GM18951 (cell line): ENCODE data around the gene CMTM8.
"Not testable (repeated sequence)": the region's sequence is repeated elsewhere in the genome, so short reads cannot be mapped to it uniquely, and the experiment has no call there.

Experiments
- POLR2A ChIP-seq: IDR thresholded peaks from 4 replicates; pipeline ENCODE4 v1.6.1; 2011; ENCODE audit warnings: mild to moderate bottlenecking; ENCODE audit not compliant: insufficient read length, insufficient read depth; ENCODE audit errors: extremely low read depth
- in situ Hi-C: fragments of 300-500 bp; cut with MboI; formaldehyde crosslinking; loops from one replicate; pipeline ENCODE4 v1.12.0; 2022; ENCODE audit warnings: low sequenced_read_pairs, mixed read lengths, inconsistent platforms; ENCODE audit not compliant: unreplicated experiment

CMTM8 gene

GRCh38 chr3:32216172-32216783 is 22.2 kb upstream of the CMTM8 start:
- in situ Hi-C loops = no loop called here
- no peak for TF ChIP-seq POLR2A

- TF ChIP-seq POLR2A = no peak
- in situ Hi-C loops = no loop called here
Observed at GRCh38 chr3:32217339-32217738, 21.1 kb upstream of the CMTM8 start.

GRCh38 chr3:32219537-32219936 is 18.9 kb upstream of the CMTM8 start:
- no peak for TF ChIP-seq POLR2A
- in situ Hi-C loops = no loop called here

DNA sequence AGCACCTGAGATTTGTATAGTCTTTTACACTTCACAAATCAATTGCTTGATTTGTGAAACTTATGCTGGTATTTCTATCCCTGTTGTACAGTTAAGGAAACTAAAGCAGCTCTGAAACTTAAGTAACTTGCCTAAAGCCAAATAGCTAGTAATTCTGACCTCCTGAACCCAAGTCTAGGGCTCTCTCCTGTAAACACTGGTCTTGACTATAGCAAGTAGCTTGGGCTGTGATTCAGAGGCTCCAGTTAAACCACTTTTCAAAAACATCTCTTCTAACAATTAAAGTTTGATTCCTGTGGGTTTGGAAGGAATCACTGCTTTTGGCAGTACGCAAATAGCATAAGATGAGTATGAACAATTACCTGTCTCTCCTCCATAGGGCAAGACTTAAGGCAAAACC is 18.5 kb upstream of the CMTM8 start:
- in situ Hi-C loops = no loop called here
- TF ChIP-seq POLR2A = no peak

GRCh38 chr3:32222950-32223349 is 15.5 kb upstream of the CMTM8 start:
- no peak for TF ChIP-seq POLR2A
- in situ Hi-C loops = no loop called here

DNA sequence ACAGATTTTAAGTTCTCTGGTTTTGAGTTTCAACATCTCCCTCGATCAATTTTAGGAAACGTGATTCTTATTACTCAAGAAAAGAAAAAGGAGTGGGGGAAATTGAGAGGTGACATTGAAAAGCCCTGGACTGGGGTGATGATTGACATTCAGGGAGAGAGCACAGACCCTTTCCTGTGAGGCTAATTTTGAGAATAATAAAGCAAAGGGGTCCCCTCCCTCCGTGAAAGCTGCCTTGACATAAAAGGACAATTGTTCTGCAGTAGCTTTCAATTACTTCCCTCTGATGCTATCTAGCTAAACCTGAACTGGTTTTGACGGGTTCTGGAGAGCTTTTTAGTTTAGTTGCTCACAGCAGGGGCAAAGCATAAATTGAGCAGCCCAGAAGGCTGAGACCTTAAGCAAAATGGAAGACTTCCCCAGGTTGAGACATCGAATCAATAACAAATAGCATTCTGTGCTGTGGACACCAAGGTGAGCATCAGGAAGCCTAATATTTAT is 14.4 kb upstream of the CMTM8 start:
- TF ChIP-seq POLR2A = no peak
- in situ Hi-C loops = no loop called here

- TF ChIP-seq POLR2A = no peak
- in situ Hi-C loops = no loop called here
Observed at GRCh38 chr3:32226875-32227500, 11.5 kb upstream of the CMTM8 start.

- in situ Hi-C loops = not testable (repeated sequence)
Observed at GRCh38 chr3:32228743-32229142, 9.7 kb upstream of the CMTM8 start.

GRCh38 chr3:32229565-32229964 is 8.9 kb upstream of the CMTM8 start:
- in situ Hi-C loops = no loop called here
- no peak for TF ChIP-seq POLR2A

DNA sequence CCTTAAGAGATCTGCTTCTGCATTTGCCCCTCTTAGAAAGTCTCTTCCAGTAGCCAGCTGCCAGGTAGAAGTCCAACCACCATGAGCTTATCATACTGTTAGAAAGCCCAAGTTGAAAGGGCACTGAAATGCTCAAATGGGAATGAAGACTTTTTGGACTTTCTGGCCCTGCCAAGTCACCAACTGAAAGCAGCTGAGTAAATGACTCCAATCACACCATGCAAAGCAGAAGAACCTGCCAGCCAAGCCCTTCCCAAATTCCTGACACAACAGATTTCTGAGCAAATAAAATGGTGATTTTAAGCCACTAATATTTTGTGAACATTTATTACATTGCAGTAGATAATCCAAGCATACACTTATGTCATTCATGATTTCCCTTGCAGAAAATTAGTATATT is 2.1 kb upstream of the CMTM8 start:
- no peak for TF ChIP-seq POLR2A
- in situ Hi-C loops = no loop called here

DNA sequence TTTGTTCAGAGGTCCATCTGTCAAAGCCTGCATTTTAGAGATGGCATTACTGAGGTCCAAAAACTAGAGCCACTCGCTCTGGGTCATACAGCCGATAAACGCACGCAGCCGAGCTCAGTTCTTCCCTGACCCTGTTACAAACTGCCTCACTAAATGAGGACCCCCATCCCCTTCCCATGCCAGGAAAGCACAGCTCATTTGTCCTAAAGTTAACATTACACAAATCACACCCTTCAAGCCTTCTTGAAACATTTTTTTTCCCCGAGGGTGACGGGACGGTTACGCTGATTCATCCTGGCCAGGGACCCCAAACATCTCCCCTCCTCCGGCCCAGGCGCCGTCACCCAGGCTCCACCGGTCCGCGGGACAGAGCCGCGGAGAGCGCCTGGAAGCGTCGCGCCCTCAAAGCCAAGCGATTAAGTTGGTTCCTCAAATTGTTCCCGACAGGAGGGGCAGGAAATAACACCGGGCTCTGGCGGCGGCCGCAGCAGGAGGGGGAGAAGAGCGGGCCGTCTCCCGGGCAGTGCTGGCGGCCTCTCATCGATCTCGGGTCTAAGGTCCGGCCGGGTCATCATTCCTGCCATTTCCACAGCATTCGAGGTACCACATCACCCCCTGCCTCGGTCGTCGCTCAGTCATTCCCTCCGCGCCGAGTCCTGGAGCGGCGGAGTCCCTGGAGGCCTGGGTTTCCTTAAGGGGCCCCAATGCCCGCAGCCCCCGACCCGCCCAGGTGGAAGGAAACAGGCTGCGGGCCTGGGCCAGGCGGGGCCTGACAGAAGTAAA is 619 bp upstream of the CMTM8 start:
- in situ Hi-C loops = no loop called here
- TF ChIP-seq POLR2A = no peak

- no peak for TF ChIP-seq POLR2A
- in situ Hi-C loops = no loop called here
Observed at GRCh38 chr3:32239307-32240158, 1.1 kb downstream of the CMTM8 start.

- in situ Hi-C loops = no loop called here
- no peak for TF ChIP-seq POLR2A
Observed at GRCh38 chr3:32240159-32240545, 1.7 kb downstream of the CMTM8 start.

DNA sequence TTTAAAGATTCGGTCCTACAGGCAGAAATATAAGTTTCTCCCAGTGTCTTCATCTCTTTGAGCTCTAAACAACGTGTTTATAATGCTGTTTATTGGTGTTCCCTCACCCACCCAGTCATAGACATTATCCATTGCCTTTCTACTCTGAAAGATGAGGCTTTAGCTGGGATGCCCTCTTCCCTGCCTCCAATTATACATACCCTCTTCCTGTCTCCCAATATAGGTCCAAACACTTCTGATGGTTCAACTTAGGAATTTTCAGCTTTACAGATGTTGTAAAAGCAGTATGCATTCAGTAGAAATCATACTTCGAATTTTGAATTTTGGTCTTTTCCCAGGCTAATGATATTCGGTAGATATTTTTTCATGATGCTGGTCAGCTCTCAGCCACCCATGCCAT is 2.6 kb downstream of the CMTM8 start:
- no peak for TF ChIP-seq POLR2A
- in situ Hi-C loops = no loop called here
